Stimulated activated CD4-positive, alpha-beta T cell treated with anti-CD3 and anti-CD28 coated beads, Interleukin-4, amount 100 ng/mL, for 4 hours (primary cell): Measurements from ENCODE around the gene DOCK1.
"Not testable (repeated sequence)": the region's sequence is repeated elsewhere in the genome, so short reads cannot be mapped to it uniquely, and the experiment has no call there.

Source experiments
- DNase-seq, 2 experiments: peaks; one replicate each; pipeline ENCODE4 v3.0.0-alpha.2; 2020

Gene DOCK1

GRCh38 chr10:126903656-126904360 lies 1.4 kb upstream of the DOCK1 start:
- DNase-seq: no peak

- no peak for DNase-seq
These were observed 761 bp upstream of the DOCK1 start for GRCh38 chr10:126904516-126904817.

GRCh38 chr10:126905776-126906703 lies 812 bp downstream of the DOCK1 start:
- no peak for DNase-seq

GRCh38 chr10:126906704-126907422 lies 1.6 kb downstream of the DOCK1 start:
- DNase-seq: no peak

GRCh38 chr10:126907423-126907970 lies 2.3 kb downstream of the DOCK1 start:
- DNase-seq: no peak

GRCh38 chr10:126908225-126908624 lies 3.0 kb downstream of the DOCK1 start:
- no peak for DNase-seq

- DNase-seq: no peak
These were observed 3.5 kb downstream of the DOCK1 start for GRCh38 chr10:126908729-126909128.

GRCh38 chr10:126909147-126909546 lies 3.9 kb downstream of the DOCK1 start:
- DNase-seq: no peak

GRCh38 chr10:126910196-126910595 lies 5.0 kb downstream of the DOCK1 start:
- no peak for DNase-seq

- DNase-seq: no peak
These were observed 5.6 kb downstream of the DOCK1 start for GRCh38 chr10:126910798-126911197.

GRCh38 chr10:126911301-126911700 lies 6.1 kb downstream of the DOCK1 start:
- DNase-seq: no peak

GRCh38 chr10:126913316-126913715 lies 8.1 kb downstream of the DOCK1 start:
- no peak for DNase-seq

- DNase-seq: no peak
These were observed 9.3 kb downstream of the DOCK1 start for GRCh38 chr10:126914561-126914960.

- not testable (repeated sequence) for DNase-seq
These were observed 11.7 kb downstream of the DOCK1 start for GRCh38 chr10:126916952-126917351.

- no peak for DNase-seq
These were observed 12.1 kb downstream of the DOCK1 start for GRCh38 chr10:126917375-126917774.

- no peak for DNase-seq
These were observed 13.0 kb downstream of the DOCK1 start for GRCh38 chr10:126917975-126918908.

- DNase-seq: no peak
These were observed 14.2 kb downstream of the DOCK1 start for GRCh38 chr10:126919426-126919825.

GRCh38 chr10:126921162-126921561 lies 15.9 kb downstream of the DOCK1 start:
- no peak for DNase-seq

- no peak for DNase-seq
These were observed 16.8 kb downstream of the DOCK1 start for GRCh38 chr10:126921974-126922525.

GRCh38 chr10:126924180-126924914 lies 19.1 kb downstream of the DOCK1 start:
- no peak for DNase-seq

- no peak for DNase-seq
These were observed 19.7 kb downstream of the DOCK1 start for GRCh38 chr10:126924915-126925300.
